Mucosa of stomach (tissue), 1 donor: ENCODE data around the gene STX11.

Experiments used
- H3K27me3 ChIP-seq: one replicate; pipeline ENCODE4 v1.7.0; 2013; ENCODE audit warnings: mild to moderate bottlenecking, low read length; ENCODE audit not compliant: control insufficient read depth, insufficient read depth
- H3K36me3 ChIP-seq: one replicate; pipeline ENCODE4 v1.7.0; 2013; ENCODE audit warnings: low read length; ENCODE audit not compliant: control insufficient read depth, insufficient read depth
- H3K4me1 ChIP-seq: one replicate; pipeline ENCODE4 v1.7.0; 2013; ENCODE audit warnings: mild to moderate bottlenecking, low read length; ENCODE audit not compliant: control insufficient read depth, insufficient read depth
- H3K4me3 ChIP-seq: one replicate; pipeline ENCODE4 v1.7.0; 2013; ENCODE audit warnings: low read length
- H3K9ac ChIP-seq: one replicate; pipeline ENCODE4 v1.7.0; 2013; ENCODE audit warnings: mild to moderate bottlenecking, low read length, moderate library complexity
- H3K9me3 ChIP-seq: one replicate; pipeline ENCODE4 v1.7.0; 2013; ENCODE audit warnings: mild to moderate bottlenecking, low read length, moderate library complexity; ENCODE audit not compliant: control insufficient read depth
- donor health status: Pancreatic carcinoma.

Gene STX11

GRCh38 chr6:144159223-144159622, 8.9 kb downstream of the STX11 start:
- Histone ChIP-seq H3K27me3 (no peaks in the 10 kb centered on the region), H3K4me3 (no peak overlapping the region), H3K9me3 (no peaks in the 10 kb centered on the region), H3K36me3 (no peaks in the 10 kb centered on the region), H3K9ac (no peak overlapping the region), H3K4me1 (no peaks in the 10 kb centered on the region)

DNA sequence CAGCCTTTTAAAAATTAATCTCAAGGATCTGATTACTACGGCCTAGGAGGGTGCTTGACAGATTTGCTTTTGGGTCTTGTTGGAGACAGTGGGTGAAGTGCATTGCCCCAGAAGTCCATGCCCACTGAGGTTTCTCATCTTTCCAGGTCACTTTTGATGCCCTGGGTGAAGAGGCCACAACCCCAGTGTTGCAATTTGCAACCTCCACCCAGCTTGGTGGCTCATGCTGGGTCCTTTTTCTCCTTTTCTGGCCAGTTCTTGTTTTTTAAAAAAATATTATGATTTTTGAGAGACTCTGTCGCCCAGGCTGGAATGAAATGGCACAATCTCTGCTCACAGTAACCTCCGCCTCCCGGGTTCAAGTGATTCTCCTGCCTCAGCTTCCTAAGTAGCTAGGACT, 9.4 kb downstream of the STX11 start:
- no peaks in the 10 kb centered on the region for H3K4me1 ChIP-seq
- no peaks in the 10 kb centered on the region for H3K27me3 ChIP-seq
- H3K9ac ChIP-seq, result no peak overlapping the region
- no peak overlapping the region for H3K4me3 ChIP-seq
- H3K9me3 ChIP-seq, result no peaks in the 10 kb centered on the region
- H3K36me3 ChIP-seq, result no peaks in the 10 kb centered on the region

DNA sequence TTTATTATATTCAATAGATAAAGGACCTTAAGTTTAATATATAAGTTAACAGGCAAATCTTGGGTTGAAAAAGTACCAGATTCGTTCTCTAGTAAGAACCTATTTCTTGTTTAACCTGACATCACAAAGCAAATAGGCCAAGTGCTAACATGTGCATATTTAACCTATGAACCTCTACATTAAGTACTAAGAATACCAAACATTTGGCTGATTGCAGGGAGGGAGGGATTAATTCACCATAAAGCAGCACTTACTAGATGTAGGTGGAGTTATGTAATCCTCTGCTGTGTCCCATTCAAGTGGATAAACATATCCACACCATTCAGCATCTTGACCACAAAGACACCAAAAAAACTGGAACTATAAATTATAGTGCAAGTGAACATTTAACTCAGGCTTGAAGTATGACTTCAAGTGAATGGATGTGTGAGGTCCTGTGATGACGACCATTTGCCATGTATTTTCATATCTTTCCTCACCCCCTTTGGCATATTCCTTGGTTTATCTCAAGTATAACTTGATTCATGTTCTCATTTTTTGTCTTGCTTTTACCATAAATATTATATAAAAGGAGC, 10.2 kb downstream of the STX11 start:
- H3K4me1 ChIP-seq, result no peaks in the 10 kb centered on the region
- H3K36me3 ChIP-seq, result no peaks in the 10 kb centered on the region
- H3K27me3 ChIP-seq, result no peaks in the 10 kb centered on the region
- no peak overlapping the region for H3K4me3 ChIP-seq
- H3K9me3 ChIP-seq, result no peaks in the 10 kb centered on the region
- H3K9ac ChIP-seq, result no peak overlapping the region

- no peaks in the 10 kb centered on the region for H3K27me3 ChIP-seq
- H3K4me3 ChIP-seq, result no peak overlapping the region
- H3K9me3 ChIP-seq, result no peaks in the 10 kb centered on the region
- H3K36me3 ChIP-seq, result no peaks in the 10 kb centered on the region
- no peaks in the 10 kb centered on the region for H3K4me1 ChIP-seq
- no peak overlapping the region for H3K9ac ChIP-seq
Measured at GRCh38 chr6:144161975-144162374, 11.7 kb downstream of the STX11 start.

- no peak overlapping the region for H3K4me3 ChIP-seq
- H3K9me3 ChIP-seq, result no peaks in the 10 kb centered on the region
- no peaks in the 10 kb centered on the region for H3K27me3 ChIP-seq
- no peak overlapping the region for H3K9ac ChIP-seq
- no peaks in the 10 kb centered on the region for H3K4me1 ChIP-seq
- H3K36me3 ChIP-seq, result no peaks in the 10 kb centered on the region
Measured at GRCh38 chr6:144162977-144163376, 12.7 kb downstream of the STX11 start.

- Histone ChIP-seq H3K27me3 (no peaks in the 10 kb centered on the region), H3K9ac (no peak overlapping the region), H3K36me3 (no peaks in the 10 kb centered on the region), H3K9me3 (no peaks in the 10 kb centered on the region), H3K4me1 (no peaks in the 10 kb centered on the region), H3K4me3 (no peak overlapping the region)
Measured at GRCh38 chr6:144165784-144166183, 15.5 kb downstream of the STX11 start.

DNA sequence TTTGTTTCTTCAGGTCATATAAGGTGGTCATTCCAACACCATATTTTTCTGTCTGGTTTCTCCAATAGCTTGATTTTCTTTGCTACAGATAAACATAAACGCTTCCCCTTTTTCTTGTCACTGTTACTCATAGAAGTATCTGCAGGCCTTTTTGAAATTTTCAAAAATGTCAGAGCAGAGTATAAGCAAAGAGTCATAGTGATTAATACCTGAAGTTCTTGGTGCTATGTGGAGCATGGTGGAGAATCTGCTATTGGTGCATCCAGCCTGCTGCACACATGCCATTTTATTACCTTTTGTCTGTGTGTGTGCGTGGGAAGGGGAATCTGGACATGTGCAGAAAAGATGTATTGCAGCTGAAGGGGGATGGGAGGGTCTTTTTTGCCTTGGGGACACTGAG, 19.7 kb downstream of the STX11 start:
- no peak overlapping the region for H3K9ac ChIP-seq
- H3K36me3 ChIP-seq, result no peaks in the 10 kb centered on the region
- no peaks in the 10 kb centered on the region for H3K4me1 ChIP-seq
- H3K9me3 ChIP-seq, result no peaks in the 10 kb centered on the region
- H3K27me3 ChIP-seq, result no peaks in the 10 kb centered on the region
- H3K4me3 ChIP-seq, result no peak overlapping the region

DNA sequence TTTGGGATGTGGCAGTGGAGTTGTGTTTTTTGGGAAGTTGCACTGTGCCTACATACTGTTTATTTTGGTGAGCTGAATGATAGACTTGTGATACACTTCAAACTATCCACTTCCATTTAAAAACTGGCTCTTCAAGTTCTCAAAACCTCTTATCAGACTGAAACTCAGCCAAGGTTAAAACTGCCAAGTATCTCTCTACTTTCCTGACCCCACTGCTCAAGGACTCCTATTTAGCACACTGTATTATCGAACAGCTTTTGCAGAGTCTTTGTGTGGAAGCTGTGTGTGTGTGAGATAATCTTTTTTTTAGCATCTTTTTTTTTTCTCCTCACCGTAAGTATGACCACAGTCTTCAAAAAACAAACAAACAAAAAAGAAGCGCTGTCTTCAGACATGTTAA, 21.1 kb downstream of the STX11 start:
- no peak overlapping the region for H3K9ac ChIP-seq
- H3K36me3 ChIP-seq, result no peaks in the 10 kb centered on the region
- no peaks in the 10 kb centered on the region for H3K4me1 ChIP-seq
- H3K9me3 ChIP-seq, result no peaks in the 10 kb centered on the region
- no peaks in the 10 kb centered on the region for H3K27me3 ChIP-seq
- no peak overlapping the region for H3K4me3 ChIP-seq

GRCh38 chr6:144174006-144174405, 23.7 kb downstream of the STX11 start:
- H3K9me3 ChIP-seq, result no peaks in the 10 kb centered on the region
- no peaks in the 10 kb centered on the region for H3K4me1 ChIP-seq
- H3K9ac ChIP-seq, result no peak overlapping the region
- H3K4me3 ChIP-seq, result no peak overlapping the region
- no peaks in the 10 kb centered on the region for H3K36me3 ChIP-seq
- no peaks in the 10 kb centered on the region for H3K27me3 ChIP-seq

DNA sequence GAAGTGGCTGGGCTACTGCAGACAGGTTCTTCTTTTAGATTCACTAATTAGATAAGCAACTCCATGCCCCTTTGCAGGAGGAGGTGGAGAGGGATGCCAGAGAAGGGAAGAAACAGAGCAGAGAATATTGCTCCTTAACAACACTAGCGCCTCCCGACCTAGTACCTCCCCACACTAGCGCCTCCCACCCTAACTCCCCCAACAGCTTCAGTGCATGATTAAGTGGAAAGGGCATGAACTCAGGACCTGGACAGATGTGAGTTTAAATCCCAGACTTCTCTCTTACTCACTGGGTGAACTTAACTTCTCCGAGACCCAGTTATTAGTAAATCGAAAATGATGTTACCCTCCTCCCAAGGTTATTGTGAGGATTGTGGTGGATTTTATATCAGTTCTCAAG, 25.7 kb downstream of the STX11 start:
- no peak overlapping the region for H3K9ac ChIP-seq
- no peaks in the 10 kb centered on the region for H3K27me3 ChIP-seq
- no peaks in the 10 kb centered on the region for H3K4me1 ChIP-seq
- no peaks in the 10 kb centered on the region for H3K36me3 ChIP-seq
- no peak overlapping the region for H3K4me3 ChIP-seq
- no peaks in the 10 kb centered on the region for H3K9me3 ChIP-seq

- Histone ChIP-seq H3K9me3 (no peaks in the 10 kb centered on the region), H3K27me3 (no peaks in the 10 kb centered on the region), H3K36me3 (no peaks in the 10 kb centered on the region), H3K4me3 (no peak overlapping the region), H3K4me1 (no peaks in the 10 kb centered on the region), H3K9ac (no peak overlapping the region)
Measured at GRCh38 chr6:144177726-144178125, 27.4 kb downstream of the STX11 start.

- no peaks in the 10 kb centered on the region for H3K9me3 ChIP-seq
- H3K9ac ChIP-seq, result no peak overlapping the region
- no peak overlapping the region for H3K4me3 ChIP-seq
- H3K36me3 ChIP-seq, result no peaks in the 10 kb centered on the region
- H3K4me1 ChIP-seq, result no peaks in the 10 kb centered on the region
- H3K27me3 ChIP-seq, result no peaks in the 10 kb centered on the region
Measured at GRCh38 chr6:144178323-144178722, 28.0 kb downstream of the STX11 start.

DNA sequence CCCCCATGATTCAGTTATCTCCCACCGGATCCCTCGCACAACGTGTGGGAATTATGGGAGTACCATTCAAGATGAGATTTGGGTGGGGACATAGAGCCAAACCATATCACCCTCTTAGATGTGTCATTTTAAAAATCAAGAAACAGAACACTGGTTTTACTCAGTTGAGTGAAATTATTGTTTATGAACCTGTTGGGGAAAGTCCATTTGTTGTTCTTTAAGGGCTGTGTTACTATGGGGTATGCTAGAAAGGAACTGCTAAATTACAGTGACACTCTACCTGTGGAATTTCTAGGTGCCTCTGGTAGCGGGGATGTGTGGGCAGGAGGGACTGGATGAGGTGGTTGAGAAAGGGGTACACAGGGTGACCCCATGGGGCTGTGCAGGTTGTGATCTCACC, 28.9 kb downstream of the STX11 start:
- Histone ChIP-seq H3K9ac (no peak overlapping the region), H3K4me3 (no peak overlapping the region), H3K4me1 (no peaks in the 10 kb centered on the region), H3K36me3 (no peaks in the 10 kb centered on the region), H3K9me3 (no peaks in the 10 kb centered on the region), H3K27me3 (no peaks in the 10 kb centered on the region)
